ENCODE measurements around the gene ASB15. TPM values are rescaled to one million over a fixed set of nuclear protein-coding genes. Genes with fewer than 3 reads are reported as not detected.
A peak's percentile ranks its signal among the peaks of the same experiment; 100 is the strongest.

ASB15 gene
- total and polyA plus RNA-seq, 10 donors: 0.03 TPM; not detected in 9

DNA sequence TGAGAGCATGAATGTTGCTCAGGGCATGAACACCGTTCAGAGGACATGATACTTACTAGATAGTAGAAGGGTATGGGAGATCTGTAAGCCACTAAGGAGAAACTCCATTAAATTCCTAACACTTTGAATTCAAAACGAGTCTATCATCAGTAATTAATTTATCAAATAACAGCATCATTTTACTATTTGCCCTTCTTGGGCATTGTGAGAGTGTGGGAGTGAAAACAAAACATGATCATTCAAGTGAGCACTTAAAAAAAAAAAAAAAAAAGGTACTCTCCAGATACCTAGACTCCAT lies 20.5 kb upstream of the ASB15 start:
- peaks cover 0 to 13% (median 0%) of the 10 kb centered on the region in 7 donors for H3K27me3 ChIP-seq (replicated peaks in 1 of 7)
- no peak for DNase-seq
- H3K4me3 ChIP-seq: no peak overlapping the region
- H3K36me3 ChIP-seq: no peaks in the 10 kb centered on the region
- H3K9me3 ChIP-seq: no peaks in the 10 kb centered on the region
- 21 to 47% (median 30%) methylated on average over 2 of the region's 2 CpGs for WGBS, 5 donors
- no peaks in the 10 kb centered on the region for H3K4me1 ChIP-seq
- intact Hi-C loops (cut with DNase I; ENCODE audit: low total_unique reads): no loop called here
- no peak for TF ChIP-seq CTCF (IDR thresholded peaks at IDR 0.05 in 8 of 11, conservative IDR thresholded peaks at IDR 0.05 in 3 of 11)
- no peak for TF ChIP-seq POLR2AphosphoS5 (IDR thresholded peaks at IDR 0.05)
- no peak for TF ChIP-seq POLR2A (IDR thresholded peaks at IDR 0.05)
- no peak overlapping the region for H3K27ac ChIP-seq

DNA sequence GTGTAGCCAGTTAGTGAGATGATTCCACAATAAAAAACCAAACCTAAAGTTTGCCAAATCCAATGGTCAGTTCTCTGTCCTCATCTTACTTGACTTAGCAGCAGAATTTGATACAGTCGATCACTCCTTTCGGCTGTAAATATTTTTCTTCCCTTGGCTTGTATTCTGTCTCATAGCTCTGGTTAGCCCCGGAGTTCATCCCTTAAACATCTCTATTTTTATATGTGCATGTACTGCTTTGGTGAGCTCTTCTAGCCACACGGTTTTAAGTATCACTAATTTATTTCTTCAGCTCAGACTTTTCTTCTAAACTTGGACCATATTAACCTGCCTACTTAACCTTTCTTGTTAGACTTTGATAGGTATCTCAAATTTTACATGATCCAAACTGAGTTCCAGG lies 17.8 kb upstream of the ASB15 start:
- Histone ChIP-seq H3K27me3 (replicated peaks in 1 of 7) (peaks cover 0 to 13% (median 0%) of the 10 kb centered on the region in 7 donors), H3K9me3 (no peaks in the 10 kb centered on the region), H3K27ac (no peak overlapping the region), H3K4me3 (no peak overlapping the region), H3K36me3 (no peaks in the 10 kb centered on the region), H3K4me1 (no peaks in the 10 kb centered on the region)
- intact Hi-C loops (cut with DNase I; ENCODE audit: low total_unique reads): no loop called here
- WGBS, 5 donors: 85 to 95% (median 90%) methylated on average over 4 of the region's 4 CpGs
- DNase-seq: no peak
- no peak for TF ChIP-seq POLR2A (IDR thresholded peaks at IDR 0.05)
- TF ChIP-seq CTCF (IDR thresholded peaks at IDR 0.05 in 8 of 11, conservative IDR thresholded peaks at IDR 0.05 in 3 of 11): no peak
- no peak for TF ChIP-seq POLR2AphosphoS5 (IDR thresholded peaks at IDR 0.05)

DNA sequence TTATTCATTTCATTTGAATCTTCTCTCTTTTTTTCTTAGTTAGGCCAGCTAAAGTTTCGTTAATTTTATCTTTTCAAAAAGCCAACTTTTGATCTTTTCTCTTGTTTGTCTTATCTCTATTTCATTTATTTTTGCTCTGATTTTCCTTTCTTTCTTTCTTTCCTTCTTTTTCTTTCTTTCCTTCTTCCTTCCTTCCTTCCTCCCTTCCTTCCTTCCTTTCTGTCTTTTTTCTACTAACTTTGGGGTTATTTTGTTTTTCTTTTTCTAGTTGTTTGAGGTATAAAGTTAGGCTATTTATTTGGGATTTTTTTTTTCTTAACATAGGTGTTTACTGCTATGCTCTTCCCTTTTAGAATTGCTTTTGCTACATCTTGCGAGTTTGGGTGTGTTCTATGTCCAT lies 13.2 kb upstream of the ASB15 start:
- Histone ChIP-seq H3K4me1 (no peaks in the 10 kb centered on the region), H3K4me3 (no peak overlapping the region), H3K36me3 (no peaks in the 10 kb centered on the region), H3K27me3 (replicated peaks in 1 of 7) (peaks cover 0 to 4% (median 0%) of the 10 kb centered on the region in 7 donors), H3K9me3 (no peaks in the 10 kb centered on the region), H3K27ac (no peak overlapping the region)
- TF ChIP-seq CTCF (IDR thresholded peaks at IDR 0.05 in 8 of 11, conservative IDR thresholded peaks at IDR 0.05 in 3 of 11) (no peak), POLR2AphosphoS5 (IDR thresholded peaks at IDR 0.05) (no peak), POLR2A (IDR thresholded peaks at IDR 0.05) (no peak)
- WGBS, 5 donors: 86 to 100% (median 89%) methylated on average over 2 of the region's 2 CpGs
- intact Hi-C loops (cut with DNase I; ENCODE audit: low total_unique reads): no loop called here
- no peak for DNase-seq

GRCh38 chr7:123594813-123595241 lies 6.8 kb upstream of the ASB15 start:
- H3K9me3 ChIP-seq: no peaks in the 10 kb centered on the region
- H3K27ac ChIP-seq: no peak overlapping the region
- peaks cover 0 to 6% (median 0%) of the 10 kb centered on the region in 7 donors for H3K27me3 ChIP-seq (replicated peaks in 1 of 7)
- no peak overlapping the region for H3K4me3 ChIP-seq
- intact Hi-C loops (cut with DNase I; ENCODE audit: low total_unique reads): no loop called here
- DNase-seq: peak; percentile 47
- H3K36me3 ChIP-seq: no peaks in the 10 kb centered on the region
- no peaks in the 10 kb centered on the region for H3K4me1 ChIP-seq
- 62 to 69% (median 68%) methylated on average over 9 to 10 of the region's 10 CpGs for WGBS, 5 donors
- TF ChIP-seq POLR2AphosphoS5 (IDR thresholded peaks at IDR 0.05) (no peak), POLR2A (IDR thresholded peaks at IDR 0.05) (no peak), CTCF (IDR thresholded peaks at IDR 0.05 in 8 of 11, conservative IDR thresholded peaks at IDR 0.05 in 3 of 11) (no peak)

Measured in spleen (tissue), 11 donors.